GM12878 (cell line): ENCODE data around the gene DGKA. TPM values are rescaled to one million over a fixed set of nuclear protein-coding genes. Genes with fewer than 3 reads are reported as not detected.

Experiments used
- ATF7 ChIP-seq: fragments of 450-650 bp; IDR thresholded peaks from 2 replicates; pipeline ENCODE4 v1.6.1; 2016; ENCODE audit warnings: low read depth, mild to moderate bottlenecking
- CBX5 ChIP-seq: sonication (generic); IDR thresholded peaks from 2 replicates; pipeline ENCODE4 v1.6.1; 2016; ENCODE audit warnings: low read depth, moderate library complexity, mild to moderate bottlenecking, inconsistent platforms
- ESRRA ChIP-seq: IDR thresholded peaks from 2 replicates; pipeline ENCODE4 v1.6.1; 2012; ENCODE audit warnings: mild to moderate bottlenecking, low read length, improper control_type of control experiment
- HCFC1 ChIP-seq: fragments of 150-350 bp; IDR thresholded peaks from 2 replicates; pipeline ENCODE4 v1.6.1; 2014; ENCODE audit warnings: low read length
- HDGF ChIP-seq: fragments of 450-650 bp; IDR thresholded peaks from 2 replicates; pipeline ENCODE4 v1.6.1; 2016; ENCODE audit warnings: antibody characterized with exemption
- IRF5 ChIP-seq: fragments of 450-650 bp; IDR thresholded peaks from 2 replicates; pipeline ENCODE4 v1.6.1; 2017; ENCODE audit warnings: borderline replicate concordance
- MLLT1 ChIP-seq: fragments of 450-650 bp; IDR thresholded peaks from 2 replicates; pipeline ENCODE4 v1.6.1; 2016; ENCODE audit warnings: mild to moderate bottlenecking
- MTA3 ChIP-seq: IDR thresholded peaks from 2 replicates; pipeline ENCODE4 v1.6.1; 2012; ENCODE audit warnings: low read length, inconsistent platforms, borderline replicate concordance
- NFYB ChIP-seq: IDR thresholded peaks from 2 replicates; pipeline ENCODE4 v1.6.1; 2011; ENCODE audit warnings: low read depth, mild to moderate bottlenecking, low read length, improper control_type of control experiment, moderate library complexity; ENCODE audit not compliant: insufficient read depth
- RBBP5 ChIP-seq: fragments of 200-600 bp; sonication (generic); conservative IDR thresholded peaks from 2 replicates; pipeline ENCODE4 v1.6.1; 2016
- SMARCA5 ChIP-seq: fragments of 450-650 bp; IDR thresholded peaks from 2 replicates; pipeline ENCODE4 v1.6.1; 2017; ENCODE audit warnings: mild to moderate bottlenecking
- SP1 ChIP-seq: IDR thresholded peaks from one replicate; pipeline ENCODE4 v1.6.1; 2011; ENCODE audit warnings: low read depth, low read length
- SUPT20H ChIP-seq: IDR thresholded peaks from 2 replicates; pipeline ENCODE4 v1.6.1; 2011; ENCODE audit warnings: low read depth, mild to moderate bottlenecking, low read length, moderate library complexity, borderline replicate concordance; ENCODE audit not compliant: control insufficient read depth
- YBX1 ChIP-seq: fragments of 450-650 bp; IDR thresholded peaks from 2 replicates; pipeline ENCODE4 v1.6.1; 2016; ENCODE audit warnings: antibody characterized with exemption
- YY1 ChIP-seq: IDR thresholded peaks from 2 replicates; pipeline ENCODE4 v1.6.1; 2011; ENCODE audit warnings: low read depth, mild to moderate bottlenecking, low read length
- ZBTB11 ChIP-seq: fragments of 450-650 bp; formaldehyde crosslinking; IDR thresholded peaks from 2 replicates; pipeline ENCODE4 v1.5.0; 2022; ENCODE audit warnings: mild to moderate bottlenecking, missing genetic modification characterization
- ZBTB33 ChIP-seq: fragments of 450-650 bp; IDR thresholded peaks from 2 replicates; pipeline ENCODE4 v1.6.1; 2017; ENCODE audit warnings: mild to moderate bottlenecking
- polyA plus RNA-seq, 11 experiments: library from polyadenylated mRNA; depleted of rRNA in 4 of 11; unstranded in 6 of 11; stranded (reverse) in 5 of 11; fragments of >200 nt; fragmentation: Nextera tagmentation in 4 of 11; fragmentation: Illumina TruSeq in 1 of 11; extraction: Ambion mirVana in 4 of 11; extraction: Trizol in 1 of 11; gene quantifications; 1 replicate in 1 of 11; 2 replicates in 10 of 11; pipeline versions ENCODE4 v1.2.1 to v1.2.3, GENCODE V29; 2011 to 2016; ENCODE audit warnings: inconsistent platforms in 2 of 11, missing spikeins in 2 of 11, low read depth in 1 of 11
- total RNA-seq, 4 experiments: library from RNA; depleted of rRNA in 3 of 4; stranded (reverse); fragments of >200 nt in 3 of 4; fragmentation: Illumina TruSeq in 1 of 4; extraction: Trizol in 1 of 4; gene quantifications; 2 replicates each; pipeline versions ENCODE4 v1.2.1 to v1.2.3, GENCODE V29; 2013 to 2021
- TF ChIP-seq, protein P1 (sequence below): fragments of 450-650 bp; formaldehyde crosslinking; IDR thresholded peaks from 2 replicates; pipeline ENCODE4 v1.4.0; 2022; ENCODE audit warnings: mild to moderate bottlenecking, moderate library complexity
- TF ChIP-seq, protein P2 (sequence below): IDR thresholded peaks from 2 replicates; pipeline ENCODE4 v1.6.1; 2011; ENCODE audit warnings: borderline replicate concordance, low read depth, mild to moderate bottlenecking, moderate library complexity, mixed read lengths, low read length; ENCODE audit not compliant: insufficient read depth; ENCODE audit errors: extremely low read length

The DGKA gene
- total and polyA plus RNA-seq, 10 of the 15 experiments (the other 5 are each of a cell fraction or from before 2014, with no cell fraction given): 14.0 to 65.5 (median 37.1) TPM

DNA sequence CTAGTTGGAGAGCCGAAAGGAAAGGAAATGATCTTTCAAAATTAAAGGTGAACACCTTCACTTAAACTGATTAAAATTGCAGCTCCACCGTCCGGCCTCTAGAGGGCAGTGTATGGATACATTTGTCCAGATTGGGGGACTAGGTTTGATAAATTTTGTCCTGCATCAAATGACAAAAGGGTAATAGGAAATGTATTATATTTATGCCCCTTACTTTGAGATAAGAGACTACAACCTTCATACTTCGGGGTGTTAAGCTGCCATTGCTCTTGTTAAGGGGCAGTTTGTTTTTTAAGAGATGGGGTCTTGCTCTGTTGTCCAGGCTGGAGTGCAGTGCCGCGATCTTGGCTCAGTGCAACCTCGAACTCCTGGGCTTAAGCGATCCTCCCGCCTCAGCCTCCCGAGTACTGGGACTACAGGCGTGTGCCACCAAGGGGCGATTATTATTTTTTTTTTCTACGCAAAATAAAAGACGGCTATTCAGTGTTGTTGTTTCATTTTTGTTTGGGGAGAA is 65.3 kb downstream of the DGKA start (continued):
- TF ChIP-seq ZBTB33: 0 out of 2 replicates have a peak, but pooled peaks have one; percentile 48
- no peak for TF ChIP-seq SP1
- no peak for TF ChIP-seq YBX1
- TF ChIP-seq RBBP5: no peak
- 0 out of 2 replicates have a peak, but pooled peaks have one; percentile 26 for TF ChIP-seq YY1
- TF ChIP-seq NFYB: no peak
- TF ChIP-seq SMARCA5: 0 out of 2 replicates have a peak, but pooled peaks have one; percentile 34
- TF ChIP-seq ZBTB11: no peak
- TF ChIP-seq ESRRA: no peak
- no peak for TF ChIP-seq IRF5
- no peak for TF ChIP-seq HDGF
- TF ChIP-seq HCFC1: no peak
- TF ChIP-seq ATF7: no peak
- TF ChIP-seq, protein P1, sequence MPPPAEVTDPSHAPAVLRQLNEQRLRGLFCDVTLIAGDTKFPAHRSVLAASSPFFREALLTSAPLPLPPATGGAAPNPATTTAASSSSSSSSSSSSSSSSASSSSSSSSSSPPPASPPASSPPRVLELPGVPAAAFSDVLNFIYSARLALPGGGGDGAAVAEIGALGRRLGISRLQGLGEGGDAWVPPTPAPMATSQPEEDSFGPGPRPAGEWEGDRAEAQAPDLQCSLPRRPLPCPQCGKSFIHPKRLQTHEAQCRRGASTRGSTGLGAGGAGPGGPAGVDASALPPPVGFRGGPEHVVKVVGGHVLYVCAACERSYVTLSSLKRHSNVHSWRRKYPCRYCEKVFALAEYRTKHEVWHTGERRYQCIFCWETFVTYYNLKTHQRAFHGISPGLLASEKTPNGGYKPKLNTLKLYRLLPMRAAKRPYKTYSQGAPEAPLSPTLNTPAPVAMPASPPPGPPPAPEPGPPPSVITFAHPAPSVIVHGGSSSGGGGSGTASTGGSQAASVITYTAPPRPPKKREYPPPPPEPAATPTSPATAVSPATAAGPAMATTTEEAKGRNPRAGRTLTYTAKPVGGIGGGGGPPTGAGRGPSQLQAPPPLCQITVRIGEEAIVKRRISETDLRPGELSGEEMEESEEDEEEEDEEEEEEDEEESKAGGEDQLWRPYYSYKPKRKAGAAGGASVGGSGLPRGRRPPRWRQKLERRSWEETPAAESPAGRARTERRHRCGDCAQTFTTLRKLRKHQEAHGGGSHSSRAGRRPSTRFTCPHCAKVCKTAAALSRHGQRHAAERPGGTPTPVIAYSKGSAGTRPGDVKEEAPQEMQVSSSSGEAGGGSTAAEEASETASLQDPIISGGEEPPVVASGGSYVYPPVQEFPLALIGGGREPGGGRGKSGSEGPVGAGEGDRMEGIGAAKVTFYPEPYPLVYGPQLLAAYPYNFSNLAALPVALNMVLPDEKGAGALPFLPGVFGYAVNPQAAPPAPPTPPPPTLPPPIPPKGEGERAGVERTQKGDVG (CRISPR knock-in tag): no peak
- TF ChIP-seq, protein P2, sequence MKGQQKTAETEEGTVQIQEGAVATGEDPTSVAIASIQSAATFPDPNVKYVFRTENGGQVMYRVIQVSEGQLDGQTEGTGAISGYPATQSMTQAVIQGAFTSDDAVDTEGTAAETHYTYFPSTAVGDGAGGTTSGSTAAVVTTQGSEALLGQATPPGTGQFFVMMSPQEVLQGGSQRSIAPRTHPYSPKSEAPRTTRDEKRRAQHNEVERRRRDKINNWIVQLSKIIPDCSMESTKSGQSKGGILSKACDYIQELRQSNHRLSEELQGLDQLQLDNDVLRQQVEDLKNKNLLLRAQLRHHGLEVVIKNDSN: no peak
- peak; percentile 74 for TF ChIP-seq MLLT1
- no peak for TF ChIP-seq SUPT20H
- no peak for TF ChIP-seq MTA3
- TF ChIP-seq CBX5: no peak
